Duodenal mucosa (tissue), 2 donors: ENCODE results near the gene KRTAP10-4.

Experiments used
- H3K27ac ChIP-seq: one replicate; pipeline ENCODE4 v1.7.0; 2013; ENCODE audit warnings: low read depth, low read length
- H3K27me3 ChIP-seq, 2 donors: one replicate each; pipeline ENCODE4 v1.7.0; 2013; ENCODE audit warnings: low read length in 2 of 2, control low read depth in 1 of 2; ENCODE audit not compliant: insufficient read depth in 2 of 2, control insufficient read depth in 1 of 2
- H3K36me3 ChIP-seq, 2 donors: one replicate each; pipeline ENCODE4 v1.7.0; 2013; ENCODE audit warnings: low read length in 2 of 2, control low read depth in 1 of 2; ENCODE audit not compliant: insufficient read depth in 2 of 2, control insufficient read depth in 1 of 2
- H3K4me1 ChIP-seq, 2 donors: one replicate each; pipeline ENCODE4 v1.7.0; 2013; ENCODE audit warnings: low read length in 2 of 2, control low read depth in 1 of 2; ENCODE audit not compliant: insufficient read depth in 2 of 2, control insufficient read depth in 1 of 2
- H3K4me3 ChIP-seq, 2 donors: one replicate each; pipeline ENCODE4 v1.7.0; 2013; ENCODE audit warnings: low read length in 2 of 2, low read depth in 1 of 2
- H3K9ac ChIP-seq, 2 donors: one replicate each; pipeline ENCODE4 v1.7.0; 2013; ENCODE audit warnings: low read length in 2 of 2, low read depth in 1 of 2
- H3K9me3 ChIP-seq, 2 donors: one replicate each; pipeline ENCODE4 v1.7.0; 2013; ENCODE audit warnings: low read length in 2 of 2, control low read depth in 1 of 2; ENCODE audit not compliant: control insufficient read depth in 1 of 2

Gene KRTAP10-4

GRCh38 chr21:44558695-44559094 lies 14.8 kb upstream of the KRTAP10-4 start, which contains the start of gene KRTAP10-3:
Gene KRTAP10-3 (minus strand): TSS chr21:44558795. CDS start chr21:44558715, 80 bp downstream.
- H3K27me3 ChIP-seq: peaks cover 0 to 8% of the 10 kb centered on the region in 2 donors
- no peaks in the 10 kb centered on the region for H3K36me3 ChIP-seq
- H3K4me1 ChIP-seq: no peaks in the 10 kb centered on the region
- H3K9ac ChIP-seq: no peak within 1 kb of the TSS
- no peak within 1 kb of the TSS for H3K4me3 ChIP-seq
- no peak within 1 kb of the TSS for H3K27ac ChIP-seq
- H3K9me3 ChIP-seq: no peaks in the 10 kb centered on the region

GRCh38 chr21:44564099-44564498 lies 9.4 kb upstream of the KRTAP10-4 start:
- Histone ChIP-seq H3K4me3 (no peak overlapping the region), H3K36me3 (no peaks in the 10 kb centered on the region), H3K9me3 (no peaks in the 10 kb centered on the region), H3K27me3 (peaks cover 0 to 2% of the 10 kb centered on the region in 2 donors), H3K27ac (no peak overlapping the region), H3K4me1 (no peaks in the 10 kb centered on the region), H3K9ac (no peak overlapping the region)

- H3K27ac ChIP-seq: no peak overlapping the region
- no peaks in the 10 kb centered on the region for H3K27me3 ChIP-seq
- H3K9ac ChIP-seq: no peak overlapping the region
- H3K4me1 ChIP-seq: no peaks in the 10 kb centered on the region
- no peak overlapping the region for H3K4me3 ChIP-seq
- no peaks in the 10 kb centered on the region for H3K36me3 ChIP-seq
- no peaks in the 10 kb centered on the region for H3K9me3 ChIP-seq
Measured at GRCh38 chr21:44564886-44565598, 8.5 kb upstream of the KRTAP10-4 start.

- Histone ChIP-seq H3K36me3 (no peaks in the 10 kb centered on the region), H3K27ac (no peak overlapping the region), H3K9me3 (peaks cover 2 to 3% of the 10 kb centered on the region in 2 donors), H3K4me3 (no peak overlapping the region), H3K27me3 (no peaks in the 10 kb centered on the region), H3K4me1 (no peaks in the 10 kb centered on the region), H3K9ac (no peak overlapping the region)
Measured at GRCh38 chr21:44566403-44566802, 7.1 kb upstream of the KRTAP10-4 start.

DNA sequence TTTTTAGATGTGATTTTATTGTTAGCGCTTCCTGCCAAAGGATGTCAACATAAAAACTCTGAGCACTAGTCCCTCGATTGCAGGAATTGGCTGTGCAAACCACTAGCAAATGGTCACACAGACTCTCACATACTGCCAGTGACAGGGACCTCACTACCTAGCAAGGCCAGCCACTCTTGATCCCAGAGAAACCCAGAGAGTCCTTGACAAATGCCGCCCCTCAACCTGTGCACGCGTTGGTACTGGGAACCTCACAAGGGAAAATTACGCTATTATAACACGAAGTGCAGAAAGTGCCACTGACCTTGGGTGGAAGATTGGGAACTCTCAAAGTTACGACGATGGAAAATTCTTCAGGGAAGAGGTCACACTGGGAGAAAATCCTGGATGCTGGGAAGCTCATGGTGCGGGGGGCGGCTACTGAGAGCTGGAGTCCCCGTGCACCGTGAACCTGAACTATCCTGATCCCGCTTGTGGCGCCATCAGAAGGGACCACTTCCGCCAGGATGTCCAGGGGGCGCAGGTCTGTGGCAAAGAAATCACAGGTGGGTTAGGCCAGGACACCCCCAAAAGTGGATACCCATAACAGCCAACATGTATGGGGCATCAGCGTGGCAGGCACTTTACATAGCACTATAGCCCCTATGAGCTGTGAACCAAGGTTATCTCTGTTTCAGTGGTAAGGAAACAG lies 5.9 kb upstream of the KRTAP10-4 start:
- Histone ChIP-seq H3K27ac (no peak overlapping the region), H3K4me1 (no peaks in the 10 kb centered on the region), H3K9ac (no peak overlapping the region), H3K9me3 (peaks cover 2 to 4% of the 10 kb centered on the region in 2 donors), H3K36me3 (no peaks in the 10 kb centered on the region), H3K27me3 (no peaks in the 10 kb centered on the region), H3K4me3 (no peak overlapping the region)

DNA sequence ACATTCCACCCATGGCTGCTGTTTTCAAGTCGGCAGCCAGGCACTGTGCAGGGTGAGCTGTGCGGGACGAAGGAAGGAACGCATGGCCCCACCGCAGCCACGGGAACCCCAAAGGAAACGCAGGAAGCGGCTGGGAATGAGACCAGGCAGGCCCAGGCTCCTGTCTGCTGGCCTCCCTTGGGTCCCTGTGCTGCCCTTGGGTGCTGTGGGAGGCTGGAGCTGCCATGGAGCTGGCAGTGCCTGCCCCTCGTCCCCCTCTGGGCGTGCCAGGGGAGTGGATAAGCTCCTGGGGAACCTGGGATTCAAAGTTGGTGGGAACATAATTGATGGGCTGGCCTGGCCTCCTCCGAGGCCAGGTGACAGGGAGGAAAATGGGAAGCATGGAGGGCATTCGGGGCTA lies 5.3 kb upstream of the KRTAP10-4 start:
- Histone ChIP-seq H3K9ac (no peak overlapping the region), H3K27ac (no peak overlapping the region), H3K4me3 (no peak overlapping the region), H3K9me3 (peaks cover 2 to 4% of the 10 kb centered on the region in 2 donors), H3K27me3 (no peaks in the 10 kb centered on the region), H3K36me3 (no peaks in the 10 kb centered on the region), H3K4me1 (no peaks in the 10 kb centered on the region)

DNA sequence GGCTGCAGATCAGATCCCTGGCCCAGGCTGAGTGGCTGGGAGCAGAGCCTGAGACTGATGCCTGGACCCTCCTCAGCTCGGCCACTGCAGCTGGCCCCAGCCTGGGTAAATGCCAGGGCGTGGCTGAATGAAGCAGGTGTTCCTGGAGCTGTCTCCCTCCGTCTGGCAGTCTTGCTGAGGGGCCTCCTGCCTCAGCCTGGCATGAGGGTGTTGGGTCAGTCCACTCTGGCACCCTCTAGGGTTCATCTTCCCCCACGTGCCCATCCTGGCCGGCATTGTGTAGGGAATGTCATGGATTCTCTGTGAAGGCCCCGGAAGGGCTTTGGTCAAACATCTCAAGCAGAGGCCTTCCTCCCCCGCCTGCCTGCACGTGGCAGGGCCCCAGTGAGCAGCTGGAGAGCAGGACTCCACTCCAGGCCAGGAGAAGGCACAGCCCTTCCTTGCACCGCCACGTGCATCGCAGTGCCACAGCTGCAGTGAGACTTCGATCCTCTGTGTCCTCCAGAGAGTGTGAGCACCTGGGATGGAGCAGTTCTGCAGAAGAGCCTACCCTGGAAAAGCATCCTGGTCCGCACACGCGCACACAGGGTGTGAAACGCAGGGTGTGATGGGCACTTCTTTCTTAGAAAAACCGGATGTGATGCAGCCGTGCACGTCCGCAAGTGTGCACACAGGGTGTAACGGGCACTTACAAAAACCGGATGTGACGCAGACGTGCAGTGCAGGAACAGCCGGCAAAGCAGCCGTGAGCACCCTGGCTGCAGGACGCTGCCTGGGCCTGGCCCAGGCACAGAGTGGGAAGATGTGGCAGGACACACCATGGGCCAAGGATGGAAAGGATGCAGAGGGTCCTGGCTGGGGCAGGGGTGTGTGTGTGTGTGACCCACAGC lies 4.6 kb upstream of the KRTAP10-4 start:
- Histone ChIP-seq H3K4me3 (no peak overlapping the region), H3K4me1 (no peaks in the 10 kb centered on the region), H3K36me3 (no peaks in the 10 kb centered on the region), H3K27ac (no peak overlapping the region), H3K27me3 (no peaks in the 10 kb centered on the region), H3K9me3 (peaks cover 2 to 4% of the 10 kb centered on the region in 2 donors), H3K9ac (no peak overlapping the region)

DNA sequence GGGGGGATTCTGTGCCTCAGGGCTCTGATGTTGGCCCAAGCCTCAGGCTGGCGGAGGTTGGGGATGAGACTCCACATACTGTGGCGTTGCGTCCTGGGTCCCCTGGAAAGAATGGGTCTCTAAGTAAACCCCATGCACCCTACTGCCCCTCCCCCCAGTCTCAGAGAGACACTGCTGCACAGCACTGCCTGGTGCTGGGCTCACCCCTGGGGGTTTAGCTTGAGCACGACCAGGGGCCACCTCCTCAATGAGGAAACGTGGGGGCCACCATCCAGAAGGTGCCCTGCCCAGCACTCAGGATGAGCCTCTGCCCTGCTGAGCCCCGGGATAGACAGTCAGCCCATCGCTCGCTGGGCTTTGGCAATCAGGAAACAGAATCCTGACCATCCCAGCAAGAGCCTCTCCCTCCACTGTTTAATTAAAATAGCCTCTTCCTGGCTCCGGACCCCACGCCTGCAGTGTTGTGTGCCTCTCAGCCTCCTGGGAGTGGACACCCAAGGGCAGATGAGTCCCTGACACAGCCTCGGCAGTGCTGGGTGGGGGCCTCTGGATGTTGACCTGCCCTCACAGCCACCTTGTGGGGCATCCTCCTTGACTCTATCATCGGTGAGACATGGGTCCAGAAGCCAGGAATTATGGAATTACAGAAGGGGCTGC lies 3.5 kb upstream of the KRTAP10-4 start:
- Histone ChIP-seq H3K9ac (no peak overlapping the region), H3K4me3 (no peak overlapping the region), H3K4me1 (peaks cover 0 to 6% of the 10 kb centered on the region in 2 donors), H3K27ac (no peak overlapping the region), H3K36me3 (no peaks in the 10 kb centered on the region), H3K9me3 (peaks cover 2 to 4% of the 10 kb centered on the region in 2 donors), H3K27me3 (no peaks in the 10 kb centered on the region)

DNA sequence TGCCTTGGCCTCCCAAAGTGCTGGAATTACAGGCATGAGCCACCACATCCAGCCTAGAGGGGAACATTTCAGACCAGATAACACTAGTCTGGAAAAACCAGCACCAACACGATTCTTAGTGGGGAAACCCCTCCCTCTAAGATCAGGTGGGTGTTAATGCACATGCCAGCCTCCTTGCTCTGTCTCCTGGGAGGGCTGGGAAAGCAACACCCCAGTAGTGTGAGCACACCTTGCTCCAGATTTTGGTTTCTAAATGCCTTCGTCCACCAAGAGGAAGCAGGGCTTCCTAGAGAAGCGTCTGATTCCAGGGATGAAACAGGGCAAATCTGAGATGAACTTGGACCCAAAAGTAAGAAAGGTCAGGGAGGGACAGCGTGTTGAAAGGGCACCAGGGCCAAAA lies 2.2 kb upstream of the KRTAP10-4 start:
- H3K9ac ChIP-seq: no peak overlapping the region
- H3K27me3 ChIP-seq: no peaks in the 10 kb centered on the region
- H3K9me3 ChIP-seq: peaks cover 2 to 4% of the 10 kb centered on the region in 2 donors
- no peaks in the 10 kb centered on the region for H3K36me3 ChIP-seq
- H3K4me3 ChIP-seq: no peak overlapping the region
- H3K27ac ChIP-seq: no peak overlapping the region
- peaks cover 0 to 6% of the 10 kb centered on the region in 2 donors for H3K4me1 ChIP-seq
